Neural cell (in vitro differentiated cells): ENCODE measurements around the gene TLR8. TPM values are rescaled to one million over a fixed set of nuclear protein-coding genes. Genes with fewer than 3 reads are reported as not detected.

Experiments used
- H2AFZ ChIP-seq: fragments of 200-600, 300-800 bp; sonication (generic), shearing (Covaris generic); 2 replicates; pipeline ENCODE4 v1.6.0; 2014; ENCODE audit warnings: low read depth, mild to moderate bottlenecking, antibody characterized with exemption, low read length, moderate library complexity
- H3F3A ChIP-seq: fragments of 200-600 bp; shearing (Covaris generic); 2 replicates; pipeline ENCODE4 v1.6.1; 2016; ENCODE audit warnings: mild to moderate bottlenecking, moderate library complexity, mixed read lengths, antibody characterized with exemption, low read length; ENCODE audit not compliant: insufficient read depth, poor library complexity, severe bottlenecking
- H3K27ac ChIP-seq: fragments of 200-600, 300-800 bp; sonication (generic), shearing (Covaris generic); 2 replicates; pipeline ENCODE4 v1.5.1; 2014; ENCODE audit warnings: mild to moderate bottlenecking, low read length, moderate library complexity
- H3K27me3 ChIP-seq: fragments of 300-800, 200-600 bp; sonication (generic), shearing (Covaris generic); 2 replicates; pipeline ENCODE4 v1.6.0; 2014; ENCODE audit warnings: mild to moderate bottlenecking, low read depth, low read length, moderate library complexity; ENCODE audit not compliant: insufficient read depth
- H3K36me3 ChIP-seq: fragments of 300-800, 200-600 bp; sonication (generic), shearing (Covaris generic); 2 replicates; pipeline ENCODE4 v1.5.1; 2014; ENCODE audit warnings: mild to moderate bottlenecking, antibody characterized with exemption, low read length, moderate library complexity; ENCODE audit not compliant: insufficient read depth
- H3K4me2 ChIP-seq: fragments of 300-800, 200-600 bp; sonication (generic), shearing (Covaris generic); 2 replicates; pipeline ENCODE4 v1.6.0; 2014; ENCODE audit warnings: mild to moderate bottlenecking, low read length
- H3K4me3 ChIP-seq: fragments of 300-800, 200-600 bp; sonication (generic), shearing (Covaris generic); 2 replicates; pipeline ENCODE4 v1.5.1; 2014; ENCODE audit warnings: mild to moderate bottlenecking, low read length, moderate library complexity
- H3K79me2 ChIP-seq: fragments of 200-600 bp; shearing (Covaris generic); replicated peaks from 2 replicates; pipeline ENCODE4 v1.6.0; 2014; ENCODE audit warnings: mild to moderate bottlenecking, low read length, moderate library complexity; ENCODE audit not compliant: insufficient read depth
- H3K9ac ChIP-seq: fragments of 300-800, 200-600 bp; sonication (generic), shearing (Covaris generic); 2 replicates; pipeline ENCODE4 v1.6.1; 2016; ENCODE audit warnings: mild to moderate bottlenecking, low read length, mixed read lengths
- H3K9me2 ChIP-seq: fragments of 200-600 bp; shearing (Covaris generic); 2 replicates; pipeline ENCODE4 v1.6.1; 2016; ENCODE audit warnings: mild to moderate bottlenecking, low read length, mixed read lengths; ENCODE audit not compliant: insufficient read depth
- H3K9me3 ChIP-seq: fragments of 200-600, 300-800 bp; sonication (generic), shearing (Covaris generic); 2 replicates; pipeline ENCODE4 v1.6.1; 2016; ENCODE audit warnings: mild to moderate bottlenecking, mixed run types, low read length, moderate library complexity, mixed read lengths
- H4K20me1 ChIP-seq: fragments of 200-600 bp; shearing (Covaris generic); 2 replicates; pipeline ENCODE4 v1.6.1; 2016; ENCODE audit warnings: mild to moderate bottlenecking, mixed run types; ENCODE audit not compliant: insufficient read depth
- EP300 ChIP-seq: fragments of 450-650 bp; conservative IDR thresholded peaks from 2 replicates; pipeline ENCODE4 v1.6.1; 2014; ENCODE audit warnings: antibody characterized with exemption, mild to moderate bottlenecking, moderate library complexity; ENCODE audit not compliant: poor library complexity, severe bottlenecking
- EZH2 ChIP-seq: fragments of 200-600, 300-800 bp; shearing (Covaris generic), sonication (generic); IDR thresholded peaks from 2 replicates; pipeline ENCODE4 v1.6.1; 2014; ENCODE audit warnings: antibody characterized with exemption, low read length, borderline replicate concordance, mild to moderate bottlenecking; ENCODE audit not compliant: insufficient read depth, poor library complexity, severe bottlenecking
- MXI1 ChIP-seq: fragments of 450-650 bp; conservative IDR thresholded peaks from 2 replicates; pipeline ENCODE4 v1.6.1; 2014; ENCODE audit warnings: antibody characterized with exemption, mild to moderate bottlenecking; ENCODE audit not compliant: poor library complexity, severe bottlenecking
- POLR2AphosphoS5 ChIP-seq: IDR thresholded peaks from 2 replicates; pipeline ENCODE4 v1.6.1; 2012
- RAD21 ChIP-seq: fragments of 450-650 bp; conservative IDR thresholded peaks from 2 replicates; pipeline ENCODE4 v1.6.1; 2014; ENCODE audit warnings: antibody characterized with exemption, mild to moderate bottlenecking, moderate library complexity
- SMC3 ChIP-seq: fragments of 450-650 bp; conservative IDR thresholded peaks from 2 replicates; pipeline ENCODE4 v1.6.1; 2014; ENCODE audit warnings: antibody characterized with exemption, mild to moderate bottlenecking, moderate library complexity; ENCODE audit not compliant: poor library complexity
- TAF1 ChIP-seq: IDR thresholded peaks from 2 replicates; pipeline ENCODE4 v1.6.1; 2012; ENCODE audit warnings: low read depth
- polyA plus RNA-seq: library from polyadenylated mRNA; depleted of rRNA; stranded (reverse); fragments of >200 nt; gene quantifications from 2 replicates; pipeline ENCODE4 v1.2.3, GENCODE V29; 2014
- TF ChIP-seq, protein P1 (sequence below): IDR thresholded peaks from 2 replicates; pipeline ENCODE4 v1.6.1; 2012; ENCODE audit warnings: borderline replicate concordance
- TF ChIP-seq, protein P2 (sequence below): fragments of 450-650 bp; IDR thresholded peaks from 2 replicates; pipeline ENCODE4 v1.5.1; 2014; ENCODE audit warnings: antibody characterized with exemption, mild to moderate bottlenecking, moderate library complexity; ENCODE audit not compliant: poor library complexity, severe bottlenecking

Gene TLR8
- polyA plus RNA-seq, 1 donor from 2014 or later, result not detected

DNA sequence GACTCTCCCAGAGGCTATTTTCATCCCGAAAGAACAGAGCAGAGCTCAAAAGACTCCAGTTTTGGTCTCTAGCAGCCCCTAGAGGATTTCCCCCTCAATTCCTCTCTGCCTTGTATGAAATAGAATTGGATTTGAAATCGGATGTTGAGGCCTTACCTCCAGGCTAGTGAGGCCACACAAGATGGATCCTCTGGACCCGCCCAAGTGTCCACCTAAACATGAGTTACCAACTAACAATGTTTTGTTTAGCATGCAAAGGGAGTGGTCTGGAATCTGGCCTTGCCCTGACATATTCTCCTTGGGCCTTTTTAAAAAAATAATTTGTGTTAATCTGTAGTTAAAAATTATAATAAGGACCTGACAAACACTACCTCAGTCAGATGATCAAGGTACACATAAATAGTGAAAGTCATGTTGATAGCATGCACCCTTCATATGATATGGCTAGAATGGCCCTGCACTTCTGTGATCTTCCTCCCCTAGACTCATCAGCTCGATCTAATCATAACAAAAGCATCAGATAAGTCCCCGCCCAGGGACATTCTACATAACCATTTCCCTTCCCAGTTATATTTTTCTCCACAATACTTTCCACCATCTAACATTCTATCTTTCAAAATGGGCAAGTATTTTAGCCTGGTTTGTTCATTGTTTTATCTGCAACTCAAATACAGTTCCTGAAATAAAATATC lies 6.5 kb downstream of the TLR8 start:
- no peaks in the 10 kb centered on the region for H3K9me3 ChIP-seq
- H3K27ac ChIP-seq, result no peak overlapping the region
- no peak overlapping the region for H3K4me3 ChIP-seq
- H2AFZ ChIP-seq, result no peak overlapping the region
- no peaks in the 10 kb centered on the region for H3K79me2 ChIP-seq
- no peaks in the 10 kb centered on the region for H3F3A ChIP-seq
- no peaks in the 10 kb centered on the region for H4K20me1 ChIP-seq
- H3K36me3 ChIP-seq, result no peaks in the 10 kb centered on the region
- no peak for TF ChIP-seq TAF1
- TF ChIP-seq POLR2AphosphoS5, result no peak
- TF ChIP-seq SMC3, result no peak
- no peak for TF ChIP-seq MXI1
- TF ChIP-seq, protein P1, sequence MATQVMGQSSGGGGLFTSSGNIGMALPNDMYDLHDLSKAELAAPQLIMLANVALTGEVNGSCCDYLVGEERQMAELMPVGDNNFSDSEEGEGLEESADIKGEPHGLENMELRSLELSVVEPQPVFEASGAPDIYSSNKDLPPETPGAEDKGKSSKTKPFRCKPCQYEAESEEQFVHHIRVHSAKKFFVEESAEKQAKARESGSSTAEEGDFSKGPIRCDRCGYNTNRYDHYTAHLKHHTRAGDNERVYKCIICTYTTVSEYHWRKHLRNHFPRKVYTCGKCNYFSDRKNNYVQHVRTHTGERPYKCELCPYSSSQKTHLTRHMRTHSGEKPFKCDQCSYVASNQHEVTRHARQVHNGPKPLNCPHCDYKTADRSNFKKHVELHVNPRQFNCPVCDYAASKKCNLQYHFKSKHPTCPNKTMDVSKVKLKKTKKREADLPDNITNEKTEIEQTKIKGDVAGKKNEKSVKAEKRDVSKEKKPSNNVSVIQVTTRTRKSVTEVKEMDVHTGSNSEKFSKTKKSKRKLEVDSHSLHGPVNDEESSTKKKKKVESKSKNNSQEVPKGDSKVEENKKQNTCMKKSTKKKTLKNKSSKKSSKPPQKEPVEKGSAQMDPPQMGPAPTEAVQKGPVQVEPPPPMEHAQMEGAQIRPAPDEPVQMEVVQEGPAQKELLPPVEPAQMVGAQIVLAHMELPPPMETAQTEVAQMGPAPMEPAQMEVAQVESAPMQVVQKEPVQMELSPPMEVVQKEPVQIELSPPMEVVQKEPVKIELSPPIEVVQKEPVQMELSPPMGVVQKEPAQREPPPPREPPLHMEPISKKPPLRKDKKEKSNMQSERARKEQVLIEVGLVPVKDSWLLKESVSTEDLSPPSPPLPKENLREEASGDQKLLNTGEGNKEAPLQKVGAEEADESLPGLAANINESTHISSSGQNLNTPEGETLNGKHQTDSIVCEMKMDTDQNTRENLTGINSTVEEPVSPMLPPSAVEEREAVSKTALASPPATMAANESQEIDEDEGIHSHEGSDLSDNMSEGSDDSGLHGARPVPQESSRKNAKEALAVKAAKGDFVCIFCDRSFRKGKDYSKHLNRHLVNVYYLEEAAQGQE, result no peak
- no peak for TF ChIP-seq EP300
- no peak for TF ChIP-seq RAD21
- TF ChIP-seq, protein P2, sequence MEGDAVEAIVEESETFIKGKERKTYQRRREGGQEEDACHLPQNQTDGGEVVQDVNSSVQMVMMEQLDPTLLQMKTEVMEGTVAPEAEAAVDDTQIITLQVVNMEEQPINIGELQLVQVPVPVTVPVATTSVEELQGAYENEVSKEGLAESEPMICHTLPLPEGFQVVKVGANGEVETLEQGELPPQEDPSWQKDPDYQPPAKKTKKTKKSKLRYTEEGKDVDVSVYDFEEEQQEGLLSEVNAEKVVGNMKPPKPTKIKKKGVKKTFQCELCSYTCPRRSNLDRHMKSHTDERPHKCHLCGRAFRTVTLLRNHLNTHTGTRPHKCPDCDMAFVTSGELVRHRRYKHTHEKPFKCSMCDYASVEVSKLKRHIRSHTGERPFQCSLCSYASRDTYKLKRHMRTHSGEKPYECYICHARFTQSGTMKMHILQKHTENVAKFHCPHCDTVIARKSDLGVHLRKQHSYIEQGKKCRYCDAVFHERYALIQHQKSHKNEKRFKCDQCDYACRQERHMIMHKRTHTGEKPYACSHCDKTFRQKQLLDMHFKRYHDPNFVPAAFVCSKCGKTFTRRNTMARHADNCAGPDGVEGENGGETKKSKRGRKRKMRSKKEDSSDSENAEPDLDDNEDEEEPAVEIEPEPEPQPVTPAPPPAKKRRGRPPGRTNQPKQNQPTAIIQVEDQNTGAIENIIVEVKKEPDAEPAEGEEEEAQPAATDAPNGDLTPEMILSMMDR, result no peak
- no peak for TF ChIP-seq EZH2
- no peaks in the 10 kb centered on the region for H3K27me3 ChIP-seq
- no peak overlapping the region for H3K4me2 ChIP-seq
- no peaks in the 10 kb centered on the region for H3K9me2 ChIP-seq
- no peak overlapping the region for H3K9ac ChIP-seq

DNA sequence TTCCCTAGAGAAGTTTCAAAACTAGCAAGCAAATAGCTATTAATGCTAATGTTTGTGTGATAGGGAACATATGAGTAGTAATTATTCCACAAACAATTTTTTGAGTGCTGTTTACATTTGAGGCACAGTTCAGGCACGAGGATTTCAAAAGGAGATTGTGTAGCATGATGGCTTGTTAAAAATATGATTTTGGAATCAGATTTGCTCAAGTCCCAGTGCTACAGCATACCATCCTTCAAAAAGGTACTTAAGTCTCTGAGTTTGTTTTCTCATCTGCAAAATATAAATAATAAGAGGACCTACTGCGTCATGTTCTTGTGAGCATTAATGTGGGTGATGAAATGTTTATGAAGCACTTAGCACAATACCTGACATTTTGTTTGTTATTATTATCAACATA lies 11.3 kb downstream of the TLR8 start:
- Histone ChIP-seq H3K4me2 (no peak overlapping the region), H3K9ac (no peak overlapping the region), H3K36me3 (no peaks in the 10 kb centered on the region), H3K4me3 (no peak overlapping the region), H3K9me3 (no peaks in the 10 kb centered on the region), H3K9me2 (no peaks in the 10 kb centered on the region), H2AFZ (no peak overlapping the region), H3K79me2 (no peaks in the 10 kb centered on the region), H3K27me3 (no peaks in the 10 kb centered on the region), H3K27ac (no peak overlapping the region), H3F3A (no peaks in the 10 kb centered on the region), H4K20me1 (no peaks in the 10 kb centered on the region)
- TF ChIP-seq EP300, result no peak
- TF ChIP-seq RAD21, result no peak
- TF ChIP-seq, protein P1, result no peak
- TF ChIP-seq TAF1, result no peak
- TF ChIP-seq EZH2, result no peak
- TF ChIP-seq SMC3, result no peak
- TF ChIP-seq, protein P2, result no peak
- no peak for TF ChIP-seq MXI1
